Kidney tubule cell (primary cell): ENCODE data around the gene TM2D3.

Experiments used
- DNase-seq: peaks from one replicate; pipeline ENCODE4 v3.0.0-alpha.2; 2018; ENCODE audit warnings: low spot score

The TM2D3 gene

GRCh38 chr15:101623367-101624304 is 28.5 kb downstream of the TM2D3 start:
- DNase-seq = no peak

- no peak for DNase-seq
Observed at GRCh38 chr15:101621961-101622360, 30.2 kb downstream of the TM2D3 start.

GRCh38 chr15:101620671-101621070 is 31.5 kb downstream of the TM2D3 start:
- no peak for DNase-seq

- DNase-seq = no peak
Observed at GRCh38 chr15:101619615-101619865, 32.6 kb downstream of the TM2D3 start.

- no peak for DNase-seq
Observed at GRCh38 chr15:101618851-101619614, 33.1 kb downstream of the TM2D3 start.

GRCh38 chr15:101618076-101618475 is 34.1 kb downstream of the TM2D3 start:
- no peak for DNase-seq

GRCh38 chr15:101617390-101617965 is 34.7 kb downstream of the TM2D3 start:
- DNase-seq = no peak

- DNase-seq = peak; percentile 78
Observed at GRCh38 chr15:101615986-101616848, 36.0 kb downstream of the TM2D3 start.

GRCh38 chr15:101615414-101615985 is 36.7 kb downstream of the TM2D3 start:
- DNase-seq = no peak

GRCh38 chr15:101614761-101615160 is 37.4 kb downstream of the TM2D3 start:
- no peak for DNase-seq

GRCh38 chr15:101614001-101614585 is 38.1 kb downstream of the TM2D3 start:
- DNase-seq = peak; percentile 2

GRCh38 chr15:101613130-101614000 is 38.8 kb downstream of the TM2D3 start:
- DNase-seq = peak; percentile 77

GRCh38 chr15:101612676-101613075 is 39.5 kb downstream of the TM2D3 start:
- no peak for DNase-seq

GRCh38 chr15:101611580-101612299 is 40.4 kb downstream of the TM2D3 start:
- DNase-seq = no peak

- no peak for DNase-seq
Observed at GRCh38 chr15:101611007-101611406, 41.2 kb downstream of the TM2D3 start.

GRCh38 chr15:101610611-101611000 is 41.6 kb downstream of the TM2D3 start:
- DNase-seq = no peak

- DNase-seq = no peak
Observed at GRCh38 chr15:101609742-101610610, 42.2 kb downstream of the TM2D3 start.

GRCh38 chr15:101608201-101608600 is 44.0 kb downstream of the TM2D3 start:
- no peak for DNase-seq

- no peak for DNase-seq
Observed at GRCh38 chr15:101607108-101607507, 45.1 kb downstream of the TM2D3 start.
